SK-N-SH (cell line): Measurements from ENCODE around the gene UST. TPM values are rescaled to one million over a fixed set of nuclear protein-coding genes. Genes with fewer than 3 reads are reported as not detected.

Source experiments
- CTCF ChIA-PET: fragments of 300-600, 350-600 bp; formaldehyde crosslinking; extraction: SDS; loops from one replicate; lab custom pipeline; 2021; lab: Yijun Ruan, JAX
- POLR2A ChIA-PET: fragments of 350-600 bp; sonication (Branson Sonifier 250); formaldehyde crosslinking; extraction: SDS; loops from one replicate; lab custom pipeline; 2020; ENCODE audit warnings: antibody characterized with exemption, inconsistent platforms; lab: Yijun Ruan, JAX
- DNase-seq: peaks from one replicate; pipeline ENCODE4 v3.0.0; 2012
- H2AFZ ChIP-seq: fragments of 200-600 bp; sonication (generic); 2 replicates; pipeline ENCODE4 v1.8.1; 2016; ENCODE audit warnings: antibody characterized with exemption, mild to moderate bottlenecking, low read depth
- H3F3A ChIP-seq: fragments of 200-600 bp; sonication (generic); replicated peaks from 2 replicates; pipeline ENCODE3; 2016; ENCODE audit warnings: antibody characterized with exemption, mild to moderate bottlenecking; ENCODE audit not compliant: insufficient read depth
- H3K27ac ChIP-seq, 2 experiments: fragments of 200-500 bp in 1 of 2; fragments of 200-600 bp in 1 of 2; sonication (Bioruptor generic) in 1 of 2; sonication (generic), shearing (Covaris generic) in 1 of 2; 2 replicates each; pipeline versions ENCODE4 v1.5.1 to v1.6.1; 2014 to 2016; ENCODE audit warnings: low read depth in 2 of 2, inconsistent platforms in 1 of 2, low read length in 1 of 2, mild to moderate bottlenecking in 1 of 2, mixed read lengths in 1 of 2
- H3K27me3 ChIP-seq: fragments of 200-600 bp; sonication (generic), shearing (Covaris generic); 2 replicates; pipeline ENCODE4 v1.6.1; 2016; ENCODE audit warnings: mixed run types; ENCODE audit not compliant: insufficient read depth
- H3K36me3 ChIP-seq, 2 experiments: fragments of 200-500 bp in 1 of 2; fragments of 200-600 bp in 1 of 2; sonication (Bioruptor generic) in 1 of 2; sonication (generic) in 1 of 2; replicated peaks in 1 of 2; 2 replicates each; pipeline versions ENCODE3 to v1.5.1; 2014 to 2016; ENCODE audit warnings: low read length in 1 of 2, mild to moderate bottlenecking in 1 of 2; ENCODE audit not compliant: insufficient read depth in 2 of 2, control insufficient read depth in 1 of 2
- H3K4me1 ChIP-seq, 2 experiments: fragments of 200-500 bp in 1 of 2; fragments of 200-600 bp in 1 of 2; sonication (Bioruptor generic) in 1 of 2; sonication (generic), shearing (Covaris generic) in 1 of 2; 2 replicates each; pipeline versions ENCODE4 v1.5.1 to v1.6.1; 2014 to 2016; ENCODE audit warnings: low read depth in 1 of 2, low read length in 1 of 2, mixed run types in 1 of 2; ENCODE audit not compliant: insufficient read depth in 2 of 2, control insufficient read depth in 1 of 2
- H3K4me2 ChIP-seq: fragments of 200-600 bp; sonication (generic), shearing (Covaris generic); 2 replicates; pipeline ENCODE4 v1.6.1; 2017; ENCODE audit warnings: mixed run types
- H3K4me3 ChIP-seq, 2 experiments: fragments of 200-500 bp in 1 of 2; fragments of 200-600 bp in 1 of 2; sonication (Bioruptor generic) in 1 of 2; sonication (generic), shearing (Covaris generic) in 1 of 2; 2 replicates each; pipeline versions ENCODE4 v1.5.1 to v1.8.1; 2014 to 2016; ENCODE audit warnings: low read depth in 2 of 2, inconsistent platforms in 1 of 2, low read length in 1 of 2, mild to moderate bottlenecking in 1 of 2, mixed read lengths in 1 of 2, moderate library complexity in 1 of 2
- H3K79me2 ChIP-seq: fragments of 200-600 bp; sonication (generic); 2 replicates; pipeline ENCODE4 v1.8.1; 2017; ENCODE audit warnings: mild to moderate bottlenecking; ENCODE audit not compliant: insufficient read depth
- H3K9ac ChIP-seq: fragments of 200-600 bp; sonication (generic); 2 replicates; pipeline ENCODE4 v1.6.1; 2017; ENCODE audit warnings: mixed run types
- H3K9me2 ChIP-seq: fragments of 200-600 bp; sonication (generic); 2 replicates; pipeline ENCODE4 v1.6.1; 2017; ENCODE audit warnings: mixed run types
- H3K9me3 ChIP-seq: fragments of 200-600 bp; sonication (generic); 2 replicates; pipeline ENCODE4 v1.6.1; 2017; ENCODE audit warnings: mixed run types, mild to moderate bottlenecking, moderate library complexity
- H4K20me1 ChIP-seq: fragments of 200-600 bp; sonication (generic); 2 replicates; pipeline ENCODE4 v1.6.1; 2017; ENCODE audit warnings: mild to moderate bottlenecking, mixed run types; ENCODE audit not compliant: insufficient read depth
- FOSL2 ChIP-seq: IDR thresholded peaks from 2 replicates; pipeline ENCODE4 v1.4.0; 2012; ENCODE audit warnings: low read depth, mild to moderate bottlenecking, moderate library complexity, borderline replicate concordance
- GABPA ChIP-seq: IDR thresholded peaks from 2 replicates; pipeline ENCODE4 v1.4.0; 2012; ENCODE audit warnings: low read depth, mild to moderate bottlenecking
- NFIC ChIP-seq: IDR thresholded peaks from 2 replicates; pipeline ENCODE4 v1.4.0; 2012; ENCODE audit warnings: borderline replicate concordance
- PBX3 ChIP-seq: IDR thresholded peaks from 2 replicates; pipeline ENCODE4; 2012
- REST ChIP-seq: IDR thresholded peaks from 2 replicates; pipeline ENCODE4 v1.6.1; 2012; ENCODE audit warnings: mild to moderate bottlenecking, low read depth, low read length, moderate library complexity
- TCF12 ChIP-seq: IDR thresholded peaks from 2 replicates; pipeline ENCODE4 v1.4.0; 2012
- USF2 ChIP-seq: fragments of 150-350 bp; IDR thresholded peaks from 2 replicates; pipeline ENCODE4 v1.6.1; 2017; ENCODE audit warnings: antibody characterized with exemption, low read length, low read depth, borderline replicate concordance
- WGBS: methylation state at CpG from one replicate; pipeline ENCODE4 v1.1.6; 2017; ENCODE audit warnings: low lambda C conversion rate; 5-methylcytosine and 5-hydroxymethylcytosine counted together
- polyA plus RNA-seq, 3 experiments: library from polyadenylated mRNA; depleted of rRNA; stranded (reverse); fragments of >200 nt; gene quantifications; 2 replicates each; pipeline ENCODE4 v1.2.3, GENCODE V29; 2012

UST gene
- polyA plus RNA-seq, 1 of the 3 experiments (the other 2 are of a cell fraction): 1.7 TPM

- Histone ChIP-seq H3K4me3 (no peak overlapping the region), H3K27me3 (no peaks in the 10 kb centered on the region), H3K9me3 (no peaks in the 10 kb centered on the region), H3K4me2 (peak overlapping the region; percentile 52), H3K79me2 (no peaks in the 10 kb centered on the region), H4K20me1 (no peaks in the 10 kb centered on the region), H3F3A (peaks cover 51% of the 10 kb centered on the region), H3K9me2 (no peaks in the 10 kb centered on the region), H3K27ac (peak overlapping the region in 1 of 2 experiments; percentile 99; a peak in 2 of 4 replicates), H3K4me1 (peaks cover 0 to 31% of the 10 kb centered on the region in 2 experiments; a peak in 3 of 4 replicates), H3K36me3 (no peaks in the 10 kb centered on the region), H2AFZ (peak overlapping the region; percentile 37), H3K9ac (peak overlapping the region; percentile 63; the same call in 1 of the 2 replicates)
- ChIA-PET CTCF (interaction anchor here (1.0 to 2.0 kb wide), 2 partner anchors 11 to 13 kb away, joined by 4 to 10 read pairs; no protein-coding TSS in a partner anchor), POLR2A (no interaction called here)
- no peak for DNase-seq
- 0 out of 2 replicates have a peak, but pooled peaks have one; percentile 7 for TF ChIP-seq TCF12
- peak; percentile 1; the same call in 1 of the 2 replicates for TF ChIP-seq FOSL2
- no peak for TF ChIP-seq GABPA
- no peak for TF ChIP-seq REST
- no peak for TF ChIP-seq NFIC
- peak; percentile 14 for TF ChIP-seq PBX3
- 46% methylated on average over 9 of the region's 9 CpGs for WGBS
Measured at GRCh38 chr6:149015535-149016525, 269.0 kb downstream of the UST start.

- CTCF ChIA-PET: interaction anchor here (0.8 to 2.0 kb wide), 2 partner anchors 10 to 12 kb away, joined by 4 to 10 read pairs; no protein-coding TSS in a partner anchor
- WGBS: 57% methylated on average over 6 of the region's 7 CpGs
- H3K9me3 ChIP-seq: no peaks in the 10 kb centered on the region
Measured at GRCh38 chr6:149016716-149017115, 269.9 kb downstream of the UST start.

More at GRCh38 chr6:149016716-149017115, 269.9 kb downstream of the UST start:
- peak overlapping the region in 1 of 2 experiments; percentile 99; a peak in 1 of 4 replicates for H3K27ac ChIP-seq
- no peak overlapping the region for H2AFZ ChIP-seq
- no peaks in the 10 kb centered on the region for H3K79me2 ChIP-seq
- no peak overlapping the region for H3K4me2 ChIP-seq
- H4K20me1 ChIP-seq: no peaks in the 10 kb centered on the region
- no peak for DNase-seq
- H3K36me3 ChIP-seq: no peaks in the 10 kb centered on the region
- no peaks in the 10 kb centered on the region for H3K27me3 ChIP-seq
- no peak overlapping the region for H3K9ac ChIP-seq
- H3K9me2 ChIP-seq: no peaks in the 10 kb centered on the region
- POLR2A ChIA-PET: no interaction called here
- H3K4me3 ChIP-seq: no peak overlapping the region
- peaks cover 42% of the 10 kb centered on the region for H3F3A ChIP-seq
- peaks cover 0 to 31% of the 10 kb centered on the region in 2 experiments; a peak in 3 of 4 replicates for H3K4me1 ChIP-seq
- TF ChIP-seq USF2: no peak
- TF ChIP-seq, all 33 proteins: peak for 0
